ENCODE results near the gene ELP1.

- TF ChIP-seq PBX3 (CRISPR knock-in tag; IDR thresholded peaks at IDR 0.05) (no peak), CTCF (tag by site-specific recombination; IDR thresholded peaks at IDR 0.05) (no peak)
These were observed 81.8 kb downstream of the ELP1 start for GRCh38 chr9:108852079-108852478.

Data from HEK293 (cell line).